ENCODE data around the gene EVL.
A peak's percentile ranks its signal among the peaks of the same experiment; 100 is the strongest.

EVL gene

GRCh38 chr14:100120522-100121269 is 55.5 kb downstream of the EVL start:
- Histone ChIP-seq H3K4me2 (no peak overlapping the region), H3K27ac (no peak overlapping the region), H3K36me3 (peaks cover 100% of the 10 kb centered on the region), H3K9me3 (no peaks in the 10 kb centered on the region), H3K9ac (no peak overlapping the region), H4K20me1 (peaks cover 83% of the 10 kb centered on the region), H3K27me3 (no peaks in the 10 kb centered on the region), H3K4me3 (no peak overlapping the region), H3K4me1 (no peaks in the 10 kb centered on the region)
- no peak for TF ChIP-seq Cebpa-rat (IDR thresholded peaks at IDR 0.05)

- Histone ChIP-seq H3K27me3 (no peaks in the 10 kb centered on the region), H3K4me3 (no peak overlapping the region), H3K4me1 (no peaks in the 10 kb centered on the region), H3K36me3 (peaks cover 100% of the 10 kb centered on the region), H4K20me1 (peaks cover 79% of the 10 kb centered on the region), H3K27ac (no peak overlapping the region), H3K4me2 (no peak overlapping the region), H3K9me3 (no peaks in the 10 kb centered on the region), H3K9ac (no peak overlapping the region)
- TF ChIP-seq Cebpa-rat (IDR thresholded peaks at IDR 0.05) = no peak
Measured at GRCh38 chr14:100121643-100122480, 56.6 kb downstream of the EVL start.

DNA sequence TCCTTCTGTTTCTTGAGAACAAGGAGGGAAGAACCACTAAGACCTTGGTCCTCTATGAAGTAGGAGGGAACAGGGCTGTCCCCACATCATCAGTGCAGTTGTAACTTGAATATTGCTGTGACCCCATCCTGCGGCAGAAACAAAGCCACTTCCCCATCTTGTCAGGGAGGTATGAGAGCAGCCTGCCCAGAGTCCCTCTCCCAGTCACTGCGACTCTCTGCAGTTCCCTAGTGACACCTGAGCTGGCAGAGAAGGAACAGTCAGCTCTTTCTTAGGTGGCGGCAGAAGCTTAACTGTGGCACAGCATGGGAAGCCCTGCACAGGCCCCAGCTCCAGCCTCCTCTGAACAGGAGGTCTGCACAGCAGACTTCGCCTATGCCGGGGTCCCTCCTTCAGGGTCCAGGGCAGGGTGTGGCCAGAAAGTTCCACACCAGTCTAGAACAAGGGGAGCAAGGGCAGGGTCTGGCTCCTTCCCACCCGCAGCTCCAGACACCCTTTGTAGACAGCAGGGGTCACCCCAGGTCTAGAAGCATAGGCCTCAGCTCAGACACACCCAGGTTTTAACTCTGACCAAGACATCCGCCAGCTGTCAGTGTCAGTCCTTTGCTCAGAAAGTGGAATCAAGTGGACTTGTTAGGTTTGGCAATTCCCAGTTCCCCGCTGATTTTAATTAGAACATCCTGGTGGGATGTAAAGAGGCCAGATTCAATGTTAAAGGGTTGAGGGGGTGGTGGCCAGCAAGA is 57.4 kb downstream of the EVL start:
- peaks cover 100% of the 10 kb centered on the region for H3K36me3 ChIP-seq
- H3K9me3 ChIP-seq = no peaks in the 10 kb centered on the region
- peaks cover 4% of the 10 kb centered on the region for H3K4me1 ChIP-seq
- H3K27me3 ChIP-seq = no peaks in the 10 kb centered on the region
- 0 out of 2 replicates have a peak overlapping the region, but pooled peaks have one; percentile 5 for H3K9ac ChIP-seq
- H4K20me1 ChIP-seq = peaks cover 72% of the 10 kb centered on the region
- no peak overlapping the region for H3K4me3 ChIP-seq
- no peak overlapping the region for H3K27ac ChIP-seq
- H3K4me2 ChIP-seq = no peak overlapping the region
- TF ChIP-seq Cebpa-rat (IDR thresholded peaks at IDR 0.05) = no peak

DNA sequence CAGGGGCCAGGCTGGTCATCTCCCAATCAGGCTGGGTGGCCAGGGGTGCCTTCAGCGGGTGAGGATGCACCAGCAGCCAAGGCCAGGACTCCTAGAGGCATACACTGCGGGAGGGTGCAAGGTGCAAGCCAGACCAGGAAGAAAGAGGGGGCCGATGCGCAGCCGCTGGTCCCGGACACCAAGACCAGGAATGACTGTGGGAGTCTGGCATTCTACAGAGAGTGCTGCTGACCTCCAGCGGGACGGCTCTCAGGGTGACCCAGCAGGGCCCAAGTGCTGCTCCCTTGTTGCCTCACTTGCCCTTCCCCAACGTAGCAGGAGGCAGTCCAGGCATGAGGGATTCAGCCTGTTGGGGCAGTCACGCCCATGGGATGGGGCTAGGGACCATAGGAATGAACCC is 58.4 kb downstream of the EVL start:
- H3K27ac ChIP-seq = no peak overlapping the region
- peaks cover 62% of the 10 kb centered on the region for H4K20me1 ChIP-seq
- peaks cover 14% of the 10 kb centered on the region for H3K4me1 ChIP-seq
- no peaks in the 10 kb centered on the region for H3K9me3 ChIP-seq
- TF ChIP-seq Cebpa-rat (IDR thresholded peaks at IDR 0.05) = no peak
- no peak overlapping the region for H3K9ac ChIP-seq
- no peak overlapping the region for H3K4me2 ChIP-seq
- H3K36me3 ChIP-seq = peaks cover 97% of the 10 kb centered on the region
- no peaks in the 10 kb centered on the region for H3K27me3 ChIP-seq
- H3K4me3 ChIP-seq = no peak overlapping the region

- no peaks in the 10 kb centered on the region for H3K9me3 ChIP-seq
- peaks cover 24% of the 10 kb centered on the region for H3K4me1 ChIP-seq
- H3K27me3 ChIP-seq = no peaks in the 10 kb centered on the region
- H3K4me3 ChIP-seq = no peak overlapping the region
- H4K20me1 ChIP-seq = peaks cover 52% of the 10 kb centered on the region
- no peak overlapping the region for H3K9ac ChIP-seq
- H3K36me3 ChIP-seq = peaks cover 92% of the 10 kb centered on the region
- H3K4me2 ChIP-seq = no peak overlapping the region
- TF ChIP-seq Cebpa-rat (IDR thresholded peaks at IDR 0.05) = no peak
- no peak overlapping the region for H3K27ac ChIP-seq
Measured at GRCh38 chr14:100124551-100125088, 59.4 kb downstream of the EVL start.

GRCh38 chr14:100126401-100126800 is 61.2 kb downstream of the EVL start:
- Histone ChIP-seq H3K4me1 (peaks cover 42% of the 10 kb centered on the region), H4K20me1 (peaks cover 35% of the 10 kb centered on the region), H3K9ac (no peak overlapping the region), H3K4me3 (no peak overlapping the region), H3K4me2 (no peak overlapping the region), H3K27me3 (no peaks in the 10 kb centered on the region), H3K36me3 (peaks cover 92% of the 10 kb centered on the region), H3K9me3 (no peaks in the 10 kb centered on the region), H3K27ac (no peak overlapping the region)
- no peak for TF ChIP-seq Cebpa-rat (IDR thresholded peaks at IDR 0.05)

DNA sequence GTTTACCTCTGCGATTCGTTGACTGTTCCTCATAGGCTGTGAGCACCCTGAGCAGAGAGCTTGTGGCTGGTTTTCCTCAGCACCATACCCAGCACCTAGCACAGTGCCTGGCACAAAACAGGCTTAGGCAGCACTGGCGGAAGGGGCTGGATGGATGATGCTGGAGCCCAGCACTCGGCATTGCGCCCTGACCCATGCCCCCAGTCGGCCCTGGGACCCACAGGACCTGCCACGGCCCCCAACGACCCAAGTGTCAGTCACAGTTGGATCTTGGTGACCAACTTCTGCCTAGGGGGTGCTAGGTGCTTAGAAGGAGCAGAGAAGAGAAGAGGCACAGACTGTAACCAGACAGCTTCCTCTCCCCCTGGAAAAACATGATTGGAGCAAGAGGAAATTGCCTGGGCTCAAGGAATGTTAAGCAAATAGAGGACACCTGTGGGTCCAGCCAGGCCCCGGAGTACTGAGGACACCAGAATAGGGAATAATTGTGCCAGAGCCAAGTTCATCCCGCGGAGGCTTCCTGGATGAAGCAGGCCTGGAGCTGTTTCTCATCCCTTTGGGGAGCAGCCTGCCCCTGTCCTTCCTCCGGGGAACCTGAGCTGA is 62.7 kb downstream of the EVL start:
- peaks cover 92% of the 10 kb centered on the region for H3K36me3 ChIP-seq
- peaks cover 57% of the 10 kb centered on the region for H3K4me1 ChIP-seq
- no peaks in the 10 kb centered on the region for H3K27me3 ChIP-seq
- TF ChIP-seq Cebpa-rat (IDR thresholded peaks at IDR 0.05) = no peak
- no peak overlapping the region for H3K27ac ChIP-seq
- no peak overlapping the region for H3K4me3 ChIP-seq
- no peaks in the 10 kb centered on the region for H3K9me3 ChIP-seq
- H3K4me2 ChIP-seq = peak overlapping the region; percentile 24; the same call in 1 of the 2 replicates
- H3K9ac ChIP-seq = 0 out of 2 replicates have a peak overlapping the region, but pooled peaks have one; percentile 38
- peaks cover 33% of the 10 kb centered on the region for H4K20me1 ChIP-seq

DNA sequence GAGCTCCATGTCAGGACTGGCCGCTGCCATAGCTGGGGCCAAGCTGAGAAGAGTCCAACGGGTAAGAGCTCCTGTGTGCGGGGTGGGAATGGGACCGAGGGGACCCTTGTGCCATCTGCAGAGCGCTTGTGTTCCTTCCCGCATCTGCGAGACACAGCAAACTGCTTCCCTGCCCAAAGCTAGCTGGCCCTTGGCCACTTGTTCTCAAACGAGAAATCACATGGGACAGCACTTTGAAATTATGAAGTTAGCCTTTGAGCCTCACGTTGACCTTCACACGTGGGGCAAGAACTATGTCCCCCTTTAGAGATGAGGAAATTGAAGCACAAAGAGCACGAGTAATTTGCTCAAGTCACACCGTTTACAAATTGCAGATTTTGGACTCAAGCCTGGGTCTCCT is 63.5 kb downstream of the EVL start:
- H3K4me1 ChIP-seq = peaks cover 64% of the 10 kb centered on the region

DNA sequence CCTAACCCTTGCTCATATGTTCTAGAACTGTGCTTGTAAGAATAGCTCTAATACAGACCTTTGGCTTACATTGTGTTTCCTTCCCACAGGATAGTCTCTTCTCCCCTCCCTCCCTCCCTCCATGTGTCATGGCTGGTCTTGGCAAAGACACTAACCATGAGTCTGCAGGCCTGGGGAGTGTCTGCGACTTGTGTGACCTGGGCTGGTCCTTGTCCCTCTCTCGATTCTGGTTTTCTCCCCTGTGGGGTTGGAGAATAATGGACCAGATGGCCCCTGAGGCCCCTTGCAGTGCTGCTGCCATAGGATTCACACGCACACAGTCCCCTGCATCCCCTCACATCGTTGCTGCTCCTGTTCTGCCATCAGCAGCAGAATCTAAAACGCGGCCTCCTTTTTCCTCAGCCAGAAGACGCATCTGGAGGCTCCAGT is 64.0 kb downstream of the EVL start:
- no peak for TF ChIP-seq Cebpa-rat (IDR thresholded peaks at IDR 0.05)
- Histone ChIP-seq H3K27me3 (no peaks in the 10 kb centered on the region), H3K36me3 (peaks cover 92% of the 10 kb centered on the region), H3K4me2 (peak overlapping the region; percentile 90), H3K9ac (0 out of 2 replicates have a peak overlapping the region, but pooled peaks have one; percentile 48), H3K4me1 (peaks cover 69% of the 10 kb centered on the region), H3K9me3 (no peaks in the 10 kb centered on the region), H3K27ac (peak overlapping the region; percentile 59), H4K20me1 (peaks cover 35% of the 10 kb centered on the region), H3K4me3 (no peak overlapping the region)

More for the DNA sequence above, 63.5 kb downstream of the EVL start:
- H3K27me3 ChIP-seq = no peaks in the 10 kb centered on the region
- no peak overlapping the region for H3K27ac ChIP-seq
- no peak for TF ChIP-seq Cebpa-rat (IDR thresholded peaks at IDR 0.05)
- H3K9ac ChIP-seq = no peak overlapping the region
- H3K9me3 ChIP-seq = no peaks in the 10 kb centered on the region
- peak overlapping the region; percentile 90 for H3K4me2 ChIP-seq
- H4K20me1 ChIP-seq = peaks cover 35% of the 10 kb centered on the region
- no peak overlapping the region for H3K4me3 ChIP-seq
- peaks cover 92% of the 10 kb centered on the region for H3K36me3 ChIP-seq

Measured in BLaER1 (cell line).